GM12872 (cell line): Measurements from ENCODE around the gene SOCS3.

Source experiments
- CTCF ChIP-seq: IDR thresholded peaks from 3 replicates; pipeline ENCODE4 v1.5.1; 2011; ENCODE audit warnings: low read depth, mild to moderate bottlenecking, low read length, moderate library complexity; ENCODE audit not compliant: insufficient read depth

SOCS3 gene

DNA sequence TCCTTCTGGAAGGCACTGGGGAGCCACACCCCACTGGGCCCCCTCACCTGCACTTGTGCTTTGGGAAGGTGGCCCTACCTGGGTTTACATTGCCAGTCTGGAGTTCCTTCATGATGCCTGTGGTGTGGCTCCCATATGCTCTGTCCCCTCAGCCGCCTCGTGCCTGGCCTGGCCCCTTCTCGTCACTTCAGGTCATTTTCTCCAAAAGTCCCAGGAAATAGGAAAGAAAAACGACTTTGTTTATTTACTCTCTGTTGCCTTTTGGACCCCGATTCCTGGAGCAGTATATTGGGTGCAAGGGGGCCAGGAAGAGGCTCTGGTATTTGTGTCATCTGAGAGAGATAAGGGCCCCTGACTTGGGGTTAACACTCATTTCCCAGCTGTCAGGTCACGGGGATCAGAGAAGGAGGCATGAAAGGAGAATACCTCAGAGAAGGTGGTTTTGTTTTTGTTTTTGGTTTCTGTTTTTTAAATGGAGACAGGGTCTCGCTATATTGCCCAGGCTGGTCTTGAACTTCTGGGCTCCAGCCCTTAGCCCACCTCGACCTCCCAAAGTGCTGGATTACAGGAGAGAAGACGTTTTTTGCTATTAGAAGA, 4.7 kb downstream of the SOCS3 start:
- TF ChIP-seq CTCF: no peak

DNA sequence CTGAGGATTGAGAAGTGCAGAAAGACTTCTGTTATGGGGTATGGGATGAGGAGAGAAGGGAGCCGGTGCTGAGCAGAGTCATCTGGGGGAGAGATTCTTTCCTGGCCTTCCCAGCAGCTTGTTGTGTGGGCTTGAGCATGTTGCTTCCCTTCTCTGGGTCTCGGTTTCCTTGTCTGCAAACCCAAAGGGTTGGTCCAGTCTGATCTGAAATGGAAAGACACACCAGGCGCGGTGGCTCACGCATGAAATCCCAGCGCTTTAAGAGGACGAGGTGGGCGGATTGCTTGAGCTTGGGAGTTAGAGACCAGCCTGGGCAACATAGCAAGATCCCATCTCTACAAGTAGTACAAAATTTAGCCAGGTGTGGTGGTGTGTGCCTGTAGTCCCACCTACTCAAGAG, 6.0 kb downstream of the SOCS3 start:
- no peak for TF ChIP-seq CTCF

DNA sequence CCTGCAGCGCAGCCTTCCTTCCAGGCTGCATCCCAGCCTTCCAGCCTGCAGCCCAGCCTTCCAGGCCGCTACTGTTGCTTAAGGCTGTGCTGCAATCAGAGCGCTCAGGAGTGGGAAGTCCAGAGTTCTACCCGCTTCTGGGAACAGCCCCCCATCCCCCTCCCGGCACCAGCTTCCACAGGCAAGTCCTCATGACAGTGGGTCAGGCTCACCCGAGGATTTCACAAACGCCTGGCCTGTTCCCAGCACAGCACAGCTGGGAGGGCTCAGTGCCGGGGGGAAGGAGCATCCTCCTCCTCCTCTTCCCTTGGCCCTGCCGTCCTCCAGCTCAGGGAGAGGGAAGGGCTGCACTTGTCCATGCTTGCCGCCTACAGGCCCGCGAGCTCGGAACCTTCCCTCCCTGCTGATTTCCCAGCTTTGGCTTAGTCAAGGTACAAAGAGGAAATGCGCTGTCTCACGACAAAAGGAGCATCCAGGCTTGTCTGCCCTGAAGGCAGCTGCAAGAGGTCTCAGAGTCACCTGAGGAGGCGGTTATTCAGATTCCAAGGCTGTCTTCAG, 8.3 kb downstream of the SOCS3 start:
- no peak for TF ChIP-seq CTCF

GRCh38 chr17:78349891-78350642, 9.8 kb downstream of the SOCS3 start:
- peak; percentile 22; the same call in 1 of the 3 replicates for TF ChIP-seq CTCF

DNA sequence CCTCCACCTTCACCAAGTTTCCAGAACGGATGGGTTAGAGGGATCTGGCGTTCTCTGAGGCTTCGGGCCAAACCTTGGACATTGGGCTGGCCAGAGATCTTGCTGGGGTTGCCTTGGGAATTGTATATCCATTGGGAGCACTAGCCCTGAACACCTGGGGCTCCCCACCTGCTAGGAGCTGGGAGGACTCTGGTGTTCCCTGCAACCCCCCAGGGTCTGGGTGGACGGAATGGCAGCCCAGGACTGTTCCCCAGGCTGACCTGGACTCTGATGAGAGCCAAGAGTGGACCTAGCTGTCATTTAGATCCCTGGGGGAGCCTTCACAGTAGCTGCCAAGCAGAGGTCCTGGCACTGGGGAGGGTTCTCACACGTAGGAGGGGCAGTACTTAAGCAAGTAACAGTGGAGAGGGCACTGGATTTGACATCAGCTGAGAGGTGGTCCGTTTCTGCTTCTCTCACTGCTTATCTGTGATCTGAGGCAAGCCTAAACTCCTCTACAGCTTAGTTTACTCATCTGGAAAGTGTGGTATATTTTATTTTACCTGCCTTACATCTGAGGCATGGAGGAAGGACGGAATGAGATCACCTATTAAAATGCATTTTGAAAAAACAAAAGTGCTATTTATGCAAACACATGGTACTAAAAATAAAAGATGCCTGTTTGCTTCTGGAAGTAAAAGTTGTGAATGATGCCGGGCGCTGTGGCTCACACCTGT, 11.7 kb downstream of the SOCS3 start:
- no peak for TF ChIP-seq CTCF

GRCh38 chr17:78347453-78347852, 12.4 kb downstream of the SOCS3 start:
- no peak for TF ChIP-seq CTCF

GRCh38 chr17:78346605-78347250, 13.1 kb downstream of the SOCS3 start:
- no peak for TF ChIP-seq CTCF
